Caco-2 (cell line): ENCODE measurements around the gene CDON. TPM values are rescaled to one million over a fixed set of nuclear protein-coding genes. Genes with fewer than 3 reads are reported as not detected.

ENCODE experiments used
- BruUV-seq: library from RNA; stranded (reverse); fragments of 400-500 nt; replicated peaks from 2 replicates; lab custom pipeline; 2021; lab: Mats Ljungman, UMichigan
- CTCF ChIA-PET: fragments of 300-600 bp; sonication (Branson Sonifier 250); formaldehyde crosslinking; loops from one replicate; lab custom pipeline; 2022; ENCODE audit warnings: antibody characterized with exemption; lab: Charles Lee
- POLR2A ChIA-PET: fragments of 300-600 bp; sonication (Branson Sonifier 250); formaldehyde crosslinking; loops from one replicate; lab custom pipeline; 2022; ENCODE audit warnings: antibody characterized with exemption; lab: Charles Lee
- DNase-seq, 2 experiments: peaks; one replicate each; pipeline versions ENCODE4 v3.0.0 to v3.0.0-alpha.2; 2020 to 2022
- H3K27me3 ChIP-seq: replicated peaks from 2 replicates; pipeline ENCODE4 v1.6.0; 2011; ENCODE audit warnings: low read length; ENCODE audit not compliant: control insufficient read depth, insufficient read depth
- H3K36me3 ChIP-seq: 2 replicates; pipeline ENCODE4 v1.5.1; 2011; ENCODE audit warnings: low read length; ENCODE audit not compliant: control insufficient read depth, insufficient read depth
- H3K4me1 ChIP-seq: fragments of 250-450 bp; sonication (Bioruptor Pico); 2 replicates; pipeline ENCODE4 v1.5.1; 2020; ENCODE audit warnings: mild to moderate bottlenecking
- H3K4me3 ChIP-seq: 2 replicates; pipeline ENCODE4 v1.5.1; 2011; ENCODE audit warnings: low read depth, mild to moderate bottlenecking, control low read depth, low read length
- H3K9me3 ChIP-seq: fragments of 250-450 bp; sonication (Bioruptor Pico); 2 replicates; pipeline ENCODE4 v1.5.1; 2020; ENCODE audit warnings: mild to moderate bottlenecking, moderate library complexity
- H3K27ac Mint-ChIP-seq: one replicate; pipeline ENCODE4 v1.8.0; 2022; ENCODE audit warnings: mixed read lengths; ENCODE audit not compliant: unreplicated experiment
- H3K27me3 Mint-ChIP-seq: one replicate; pipeline ENCODE4 v1.8.0; 2022; ENCODE audit warnings: mixed read lengths; ENCODE audit not compliant: insufficient read depth, unreplicated experiment
- H3K36me3 Mint-ChIP-seq: one replicate; pipeline ENCODE4 v1.8.0; 2022; ENCODE audit warnings: mild to moderate bottlenecking, mixed read lengths; ENCODE audit not compliant: insufficient read depth, unreplicated experiment
- H3K4me1 Mint-ChIP-seq: one replicate; pipeline ENCODE4 v1.8.0; 2022; ENCODE audit warnings: low read depth, mixed read lengths; ENCODE audit not compliant: unreplicated experiment
- H3K4me3 Mint-ChIP-seq: one replicate; pipeline ENCODE4 v1.8.0; 2022; ENCODE audit warnings: mild to moderate bottlenecking, moderate library complexity, mixed read lengths; ENCODE audit not compliant: unreplicated experiment
- H3K9me3 Mint-ChIP-seq: one replicate; pipeline ENCODE4 v1.8.0; 2022; ENCODE audit warnings: mixed read lengths; ENCODE audit not compliant: unreplicated experiment
- intact Hi-C: fragments of 100-400 bp; cut with micrococcal nuclease; formaldehyde crosslinking; loops from one replicate; pipeline ENCODE4 v1.10.0; 2022; ENCODE audit not compliant: unreplicated experiment
- total RNA-seq: library from RNA; stranded (reverse); gene quantifications from 2 replicates; pipeline ENCODE4 v1.2.3, GENCODE V29; 2022
- TF ChIP-seq, protein P1 (sequence below), 2 experiments: fragments of 200-600 bp in 1 of 2; IDR thresholded peaks; 1 replicate in 1 of 2; 2 replicates in 1 of 2; pipeline versions ENCODE4 v1.5.1 to v1.8.0; 2011 to 2022; ENCODE audit warnings: antibody characterized with exemption in 1 of 2, control low read depth in 1 of 2, inconsistent platforms in 1 of 2, low read depth in 1 of 2, low read length in 1 of 2, mild to moderate bottlenecking in 1 of 2, moderate library complexity in 1 of 2; ENCODE audit not compliant: insufficient read depth in 1 of 2, severe bottlenecking in 1 of 2, unreplicated experiment in 1 of 2

CDON gene
- total RNA-seq, 1 experiment from 2014 or later: 6.8 TPM

DNA sequence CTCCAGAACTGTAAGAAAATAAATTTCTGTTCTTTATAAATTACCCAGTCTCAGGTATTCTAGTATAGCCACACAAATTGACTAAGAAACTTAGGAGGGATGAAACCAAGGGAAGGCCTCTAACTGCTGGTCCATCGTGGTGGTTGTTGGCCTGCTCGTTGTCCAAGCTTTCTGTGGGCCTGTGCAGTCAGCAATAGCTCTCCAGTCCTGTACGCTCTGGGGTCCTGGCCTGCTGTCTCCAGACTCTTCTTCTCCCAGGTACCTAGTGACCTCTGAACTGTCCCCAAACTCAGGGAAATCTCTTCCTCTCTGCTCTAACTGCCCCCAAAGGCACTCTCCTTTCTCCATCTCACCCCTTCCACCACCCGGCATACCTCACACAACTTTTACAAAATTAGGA, 122.5 kb downstream of the CDON start:
- intact Hi-C loops: no loop called here
- BruUV-seq: no TSS peak
- Mint-ChIP-seq H3K27ac (no peak overlapping the region), H3K9me3 (no peaks in the 10 kb centered on the region), H3K36me3 (no peaks in the 10 kb centered on the region), H3K4me3 (no peak overlapping the region), H3K4me1 (peaks cover 5% of the 10 kb centered on the region), H3K27me3 (peaks cover 6% of the 10 kb centered on the region)
- Histone ChIP-seq H3K4me3 (no peak overlapping the region), H3K9me3 (no peaks in the 10 kb centered on the region), H3K4me1 (no peaks in the 10 kb centered on the region), H3K36me3 (no peaks in the 10 kb centered on the region), H3K27me3 (0 out of 2 replicates have a peak, but pooled peaks cover 1% of the 10 kb centered on the region)
- ChIA-PET CTCF (interaction anchor here (0.6 to 4.1 kb wide), 3 partner anchors 16 to 255 kb away, joined by 3 to 32 read pairs (median 31); partner anchors contain the start of gene CDON), POLR2A (no interaction called here)
- DNase-seq: no peak
- TF ChIP-seq, protein P1, sequence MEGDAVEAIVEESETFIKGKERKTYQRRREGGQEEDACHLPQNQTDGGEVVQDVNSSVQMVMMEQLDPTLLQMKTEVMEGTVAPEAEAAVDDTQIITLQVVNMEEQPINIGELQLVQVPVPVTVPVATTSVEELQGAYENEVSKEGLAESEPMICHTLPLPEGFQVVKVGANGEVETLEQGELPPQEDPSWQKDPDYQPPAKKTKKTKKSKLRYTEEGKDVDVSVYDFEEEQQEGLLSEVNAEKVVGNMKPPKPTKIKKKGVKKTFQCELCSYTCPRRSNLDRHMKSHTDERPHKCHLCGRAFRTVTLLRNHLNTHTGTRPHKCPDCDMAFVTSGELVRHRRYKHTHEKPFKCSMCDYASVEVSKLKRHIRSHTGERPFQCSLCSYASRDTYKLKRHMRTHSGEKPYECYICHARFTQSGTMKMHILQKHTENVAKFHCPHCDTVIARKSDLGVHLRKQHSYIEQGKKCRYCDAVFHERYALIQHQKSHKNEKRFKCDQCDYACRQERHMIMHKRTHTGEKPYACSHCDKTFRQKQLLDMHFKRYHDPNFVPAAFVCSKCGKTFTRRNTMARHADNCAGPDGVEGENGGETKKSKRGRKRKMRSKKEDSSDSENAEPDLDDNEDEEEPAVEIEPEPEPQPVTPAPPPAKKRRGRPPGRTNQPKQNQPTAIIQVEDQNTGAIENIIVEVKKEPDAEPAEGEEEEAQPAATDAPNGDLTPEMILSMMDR (IDR thresholded peaks at IDR 0.05; ENCODE audit: insufficient read depth in 1 of 2, low read depth in 1 of 2, low read length in 1 of 2, severe bottlenecking in 1 of 2, unreplicated experiment in 1 of 2): no peak

DNA sequence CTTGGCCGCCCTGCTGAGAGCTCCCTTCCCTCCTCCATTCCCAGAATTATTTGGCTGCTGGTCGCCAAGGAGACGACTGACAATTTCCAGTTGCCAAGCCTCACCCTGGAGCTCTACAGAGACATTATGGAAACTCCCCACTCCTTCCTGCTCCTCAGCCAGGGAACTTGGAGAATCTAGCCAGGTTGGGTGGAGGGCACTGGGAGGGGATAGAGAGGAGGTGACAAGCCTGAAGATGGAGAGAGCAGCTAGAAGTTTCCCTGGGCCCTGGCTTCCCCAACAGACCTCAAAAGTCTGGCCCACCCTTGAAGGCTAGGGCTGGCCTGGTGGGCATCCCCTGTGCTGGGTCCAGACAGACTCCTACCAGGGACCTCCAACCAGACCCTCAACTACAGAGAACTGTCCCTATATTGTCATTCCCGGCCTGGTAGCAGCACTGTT, 123.6 kb downstream of the CDON start:
- intact Hi-C loops: no loop called here

DNA sequence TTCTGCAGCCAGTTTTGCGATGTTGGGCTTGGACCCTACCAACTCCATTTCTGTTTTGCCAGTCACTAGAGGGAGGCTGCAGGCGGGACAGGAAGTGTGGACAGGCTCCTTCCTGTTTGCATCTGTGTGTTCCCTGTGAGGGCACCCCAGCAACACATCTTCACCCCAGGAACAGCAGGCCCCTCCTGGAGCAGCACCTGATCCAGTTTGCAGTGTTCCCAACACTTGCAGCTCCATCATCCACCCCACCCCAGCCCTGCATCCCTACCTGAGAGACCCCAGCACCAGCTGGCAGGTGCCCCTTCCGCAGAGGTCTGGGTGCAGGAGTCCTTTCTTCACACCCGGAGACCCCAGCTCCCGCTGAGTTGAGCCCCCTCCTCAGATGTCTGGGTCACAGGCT, 124.2 kb downstream of the CDON start:
- H3K36me3 Mint-ChIP-seq: no peaks in the 10 kb centered on the region
- Histone ChIP-seq H3K27me3 (no peaks in the 10 kb centered on the region), H3K9me3 (no peaks in the 10 kb centered on the region), H3K4me1 (no peaks in the 10 kb centered on the region), H3K36me3 (no peaks in the 10 kb centered on the region), H3K4me3 (no peak overlapping the region)
- peaks cover 3% of the 10 kb centered on the region for H3K27me3 Mint-ChIP-seq
- no peaks in the 10 kb centered on the region for H3K9me3 Mint-ChIP-seq
- ChIA-PET CTCF (interaction anchor here (0.6 kb wide), 1 partner anchor 303 kb away, joined by 5 read pairs; no protein-coding TSS in a partner anchor), POLR2A (no interaction called here)
- BruUV-seq: no TSS peak
- DNase-seq: no peak
- H3K4me3 Mint-ChIP-seq: no peak overlapping the region
- no peak overlapping the region for H3K27ac Mint-ChIP-seq
- intact Hi-C loops: no loop called here
- TF ChIP-seq, protein P1 (IDR thresholded peaks at IDR 0.05; ENCODE audit: insufficient read depth in 1 of 2, low read depth in 1 of 2, low read length in 1 of 2, severe bottlenecking in 1 of 2, unreplicated experiment in 1 of 2): no peak
- peaks cover 5% of the 10 kb centered on the region for H3K4me1 Mint-ChIP-seq

More for the DNA sequence above, 123.6 kb downstream of the CDON start:
- Mint-ChIP-seq H3K4me3 (no peak overlapping the region), H3K4me1 (peaks cover 5% of the 10 kb centered on the region), H3K36me3 (no peaks in the 10 kb centered on the region), H3K27ac (no peak overlapping the region), H3K9me3 (no peaks in the 10 kb centered on the region), H3K27me3 (peaks cover 3% of the 10 kb centered on the region)
- DNase-seq: no peak
- no TSS peak for BruUV-seq
- Histone ChIP-seq H3K4me3 (no peak overlapping the region), H3K27me3 (0 out of 2 replicates have a peak, but pooled peaks cover 1% of the 10 kb centered on the region), H3K9me3 (no peaks in the 10 kb centered on the region), H3K4me1 (no peaks in the 10 kb centered on the region), H3K36me3 (no peaks in the 10 kb centered on the region)
- TF ChIP-seq, protein P1 (IDR thresholded peaks at IDR 0.05; ENCODE audit: insufficient read depth in 1 of 2, low read depth in 1 of 2, low read length in 1 of 2, severe bottlenecking in 1 of 2, unreplicated experiment in 1 of 2): no peak
- ChIA-PET POLR2A (interaction anchor here (0.5 kb wide), 1 partner anchor 256 kb away, joined by 3 read pairs; no protein-coding TSS in a partner anchor), CTCF (no interaction called here)
